GM12878 (cell line): ENCODE data around the gene IER3IP1.

Experiments used
- CTCF ChIP-seq, 3 experiments: IDR thresholded peaks in 2 of 3; conservative IDR thresholded peaks in 1 of 3; 2 replicates each; pipeline ENCODE4 v1.5.1; 2011; ENCODE audit warnings: low read depth in 3 of 3, low read length in 3 of 3, mild to moderate bottlenecking in 3 of 3, control low read depth in 2 of 3, moderate library complexity in 2 of 3, inconsistent platforms in 1 of 3, mixed read lengths in 1 of 3; ENCODE audit not compliant: control insufficient read depth in 2 of 3, insufficient read depth in 1 of 3; ENCODE audit errors: extremely low read depth in 1 of 3
- PAX8 ChIP-seq: fragments of 450-650 bp; IDR thresholded peaks from 2 replicates; pipeline ENCODE4 v1.6.1; 2017; ENCODE audit warnings: mild to moderate bottlenecking, moderate library complexity
- SPI1 ChIP-seq: IDR thresholded peaks from 2 replicates; pipeline ENCODE4 v1.6.1; 2011; ENCODE audit warnings: low read depth, mild to moderate bottlenecking, low read length, moderate library complexity, borderline replicate concordance; ENCODE audit not compliant: insufficient read depth
- SUZ12 ChIP-seq: fragments of 200-600 bp; sonication (generic); IDR thresholded peaks from one replicate; pipeline ENCODE4 v1.6.1; 2018; ENCODE audit warnings: antibody characterized with exemption, mild to moderate bottlenecking; ENCODE audit not compliant: unreplicated experiment
- YY1 ChIP-seq: IDR thresholded peaks from 2 replicates; pipeline ENCODE4 v1.6.1; 2011; ENCODE audit warnings: low read depth, mild to moderate bottlenecking, low read length

DNA sequence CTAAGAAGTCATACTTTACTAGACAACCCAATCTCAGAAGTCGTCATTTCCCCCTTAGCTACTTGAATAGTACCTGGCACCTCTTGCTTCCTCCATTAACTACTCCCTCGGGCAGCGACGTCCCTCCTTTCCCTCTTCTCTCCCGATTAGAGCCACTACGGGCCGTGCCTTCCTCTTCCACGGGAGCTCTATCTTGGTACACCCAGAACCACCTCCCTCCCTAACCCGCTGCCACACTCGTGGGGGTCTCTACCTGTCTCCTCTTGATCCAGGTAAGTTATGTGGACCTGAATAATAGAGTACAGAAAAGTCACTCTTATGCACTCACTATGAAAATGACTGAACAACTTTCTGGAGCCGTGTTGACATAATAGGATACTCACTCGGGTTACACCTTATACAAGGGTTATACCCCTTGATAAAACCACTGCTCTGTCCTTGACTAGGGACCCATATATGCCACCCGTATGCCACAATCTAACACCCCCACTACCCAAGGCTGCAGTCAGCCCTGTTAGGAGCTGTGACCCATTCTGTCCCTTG lies 25.3 kb downstream of the IER3IP1 start:
- TF ChIP-seq CTCF (IDR thresholded peaks at IDR 0.05 in 2 of 3, conservative IDR thresholded peaks at IDR 0.05 in 1 of 3; ENCODE audit: control insufficient read depth in 2 of 3, extremely low read depth in 1 of 3, insufficient read depth in 1 of 3, low read depth in 3 of 3, low read length in 3 of 3) (no peak), SPI1 (no peak), YY1 (no peak), SUZ12 (no peak), PAX8 (no peak)
